ENCODE results near the gene RBPMS2.

- TF ChIP-seq CTCF (IDR thresholded peaks at IDR 0.05; ENCODE audit: low read depth, low read length) (no peak), EZH2phosphoT487 (IDR thresholded peaks at IDR 0.05; ENCODE audit: low read depth) (no peak)
Observed at GRCh38 chr15:64690008-64690407, 85.4 kb downstream of the RBPMS2 start.

All from OCI-LY3 (cell line).